Adipose tissue (tissue), 3 donors: ENCODE measurements around the gene ARL6IP1. TPM values are rescaled to one million over a fixed set of nuclear protein-coding genes. Genes with fewer than 3 reads are reported as not detected.
"Not testable (repeated sequence)": the region's sequence is repeated elsewhere in the genome, so short reads cannot be mapped to it uniquely, and the experiment has no call there.

Experiments
- H3K27ac ChIP-seq: one replicate; pipeline ENCODE4 v1.5.1; 2013; ENCODE audit warnings: low read depth, low read length
- WGBS, 3 donors: extraction: QIAGEN DNeasy Blood & Tissue Kit; methylation state at CpG; one replicate each; pipeline ENCODE4 v1.1.7; 2013; 5-methylcytosine and 5-hydroxymethylcytosine counted together
- polyA plus RNA-seq, 3 donors: library from polyadenylated mRNA; stranded (reverse); fragments of 200-250 nt; gene quantifications; one replicate each; pipeline ENCODE4 v1.2.3, GENCODE V29; 2013
- donor health status: healthy with polysubstance abuse.
- donor health status: Bipolar disorder and iron deficiency.
- donor health status: healthy.

The ARL6IP1 gene
- polyA plus RNA-seq, 3 donors = 45.0 to 112 (median 95.8) TPM

GRCh38 chr16:18774651-18775050 lies 26.7 kb downstream of the ARL6IP1 start:
- not testable (repeated sequence) for H3K27ac ChIP-seq
- WGBS, 3 donors = 70 to 98% (median 88%) methylated on average over 4 of the region's 4 CpGs

- not testable (repeated sequence) for H3K27ac ChIP-seq
- WGBS, 3 donors = 58 to 79% (median 60%) methylated on average over 7 of the region's 7 CpGs
These were observed 29.2 kb downstream of the ARL6IP1 start for GRCh38 chr16:18772171-18772570.

- not testable (repeated sequence) for H3K27ac ChIP-seq
- WGBS, 3 donors = 93 to 94% (median 93%) methylated on average over 11 of the region's 11 CpGs
These were observed 30.9 kb downstream of the ARL6IP1 start for GRCh38 chr16:18770336-18770962.

- 49 to 76% (median 72%) methylated on average over 4 to 6 of the region's 7 CpGs for WGBS, 3 donors
- not testable (repeated sequence) for H3K27ac ChIP-seq
These were observed 34.1 kb downstream of the ARL6IP1 start for GRCh38 chr16:18767217-18767616.

- 17 to 48% (median 34%) methylated on average over 3 of the region's 5 CpGs for WGBS, 3 donors
- H3K27ac ChIP-seq = not testable (repeated sequence)
These were observed 38.6 kb downstream of the ARL6IP1 start for GRCh38 chr16:18762713-18763112.

GRCh38 chr16:18759598-18760520 lies 41.5 kb downstream of the ARL6IP1 start:
- not testable (repeated sequence) for H3K27ac ChIP-seq
- 18 to 43% (median 28%) methylated on average over 9 to 19 of the region's 21 CpGs for WGBS, 3 donors

- WGBS, 3 donors = 7 to 61% (median 10%) methylated on average over 2 to 3 of the region's 10 CpGs
- H3K27ac ChIP-seq = not testable (repeated sequence)
These were observed 43.2 kb downstream of the ARL6IP1 start for GRCh38 chr16:18757960-18758660.

- WGBS, 3 donors = 68 to 78% (median 76%) methylated on average over 9 of the region's 9 CpGs
- not testable (repeated sequence) for H3K27ac ChIP-seq
These were observed 44.7 kb downstream of the ARL6IP1 start for GRCh38 chr16:18756639-18757038.

- WGBS, 3 donors = 65 to 70% (median 68%) methylated on average over 4 to 5 of the region's 8 CpGs
- H3K27ac ChIP-seq = not testable (repeated sequence)
These were observed 58.5 kb downstream of the ARL6IP1 start for GRCh38 chr16:18742870-18743269.

Other genes starting within 250 kb of the ARL6IP1 start
- 100 to 1,000 TPM in 1 of 3 donors, 10 to 100 TPM in 2; 47.8 to 147 (median 53.5) TPM for gene NOMO2, start 239.5 kb downstream of the ARL6IP1 start, polyA plus RNA-seq
- gene RPS15A, start 11.2 kb downstream of the ARL6IP1 start, polyA plus RNA-seq = 1,000 to 10,000 TPM; 2,575 to 6,839 (median 3,547) TPM
- 10 to 100 TPM in 1 of 3 donors, 1 to 10 TPM in 2; 7.5 to 12.6 (median 8.0) TPM for gene SMG1, start 124.9 kb upstream of the ARL6IP1 start, polyA plus RNA-seq
- 1 to 10 TPM in 2 of 3 donors, under 1 TPM in 1; 0.30 to 2.0 (median 1.3) TPM for gene TMC7, start 182.4 kb upstream of the ARL6IP1 start, polyA plus RNA-seq